Ovary (tissue), 9 donors: ENCODE data around the gene ITSN1. TPM values are rescaled to one million over a fixed set of nuclear protein-coding genes. Genes with fewer than 3 reads are reported as not detected.

Experiments used
- DNase-seq, 5 donors: peaks; one replicate each; pipeline ENCODE4 v3.0.0-alpha.2; 2019 to 2020
- H3K27ac ChIP-seq, 2 donors: fragments of 200-600 bp; one replicate each; pipeline versions ENCODE4 v1.5.1 to v1.8.0; 2019 to 2022
- H3K27me3 ChIP-seq: fragments of 200-600 bp; one replicate; pipeline ENCODE4 v1.8.0; 2022
- H3K36me3 ChIP-seq: fragments of 200-600 bp; sonication (generic); one replicate; pipeline ENCODE4 v1.5.1; 2019
- H3K4me1 ChIP-seq: one replicate; pipeline ENCODE4 v1.8.1; 2013; ENCODE audit warnings: mild to moderate bottlenecking, moderate library complexity; ENCODE audit not compliant: insufficient read depth
- H3K4me3 ChIP-seq: fragments of 200-600 bp; sonication (generic); one replicate; pipeline ENCODE4 v1.5.1; 2017
- H3K9me3 ChIP-seq, 2 donors: fragments of 200-600 bp in 1 of 2; sonication (generic) in 1 of 2; one replicate each; pipeline versions ENCODE4 v1.5.1 to v1.8.1; 2013 to 2019; ENCODE audit warnings: mild to moderate bottlenecking in 1 of 2, moderate library complexity in 1 of 2
- CTCF ChIP-seq, 3 donors: fragments of 450-650 bp in 2 of 3; fragments of 200-600 bp in 1 of 3; IDR thresholded peaks; one replicate each; pipeline versions ENCODE4 v1.5.1 to v1.8.0; 2016 to 2022; ENCODE audit warnings: antibody characterized with exemption in 3 of 3, mild to moderate bottlenecking in 1 of 3
- EP300 ChIP-seq: sonication (generic); formaldehyde crosslinking; IDR thresholded peaks from one replicate; pipeline ENCODE4 v1.6.1; 2017; ENCODE audit warnings: antibody characterized with exemption
- POLR2A ChIP-seq: fragments of 450-650 bp; IDR thresholded peaks from one replicate; pipeline ENCODE4 v1.6.1; 2017; ENCODE audit warnings: antibody characterized with exemption, mild to moderate bottlenecking, moderate library complexity
- WGBS, 3 donors: extraction: QIAGEN DNeasy Blood & Tissue Kit in 1 of 3; methylation state at CpG; one replicate each; pipeline versions ENCODE4 v1.1.5 to v1.1.7; 2013 to 2017; 5-methylcytosine and 5-hydroxymethylcytosine counted together
- intact Hi-C, 4 donors: fragments of 100-400 bp; cut with DNase I; formaldehyde crosslinking; loops; one replicate each; pipeline versions ENCODE4 v1.11.0 to v1.15.1; 2022 to 2023
- polyA plus RNA-seq, 2 donors: library from polyadenylated mRNA; stranded (reverse); fragments of 200-250 nt in 1 of 2; fragments of 350-450 nt in 1 of 2; fragmentation: Illumina TruSeq in 1 of 2; extraction: RNeasy Lipid Tissue Mini Kit (QIAGEN cat#74804) in 1 of 2; gene quantifications; one replicate each; pipeline ENCODE4 v1.2.3, GENCODE V29; 2013 to 2014
- total RNA-seq, 7 donors: library from RNA; depleted of rRNA in 2 of 7; stranded (reverse); fragments of >200 nt in 2 of 7; fragmentation: NEBNext Ultra II Directional in 3 of 7; extraction: Animal tissue kit (Norgen Biotek cat#: 25700) in 3 of 7; gene quantifications; one replicate each; pipeline versions ENCODE4 v1.1.0 to v1.2.4, GENCODE V29; 2016 to 2023
- donor health status: DM: no; HTN: no; CAD: no; lungs with moderate emphysema.
- donor health status: DM: no; HTN: no; CAD: no.
- donor health status: Bipolar disorder and iron deficiency.
- donor health status: DM: yes; HTN: yes; CAD: no.
- donor health status: DM: no; HTN: no; CAD: no.
- donor health status: DM: yes; HTN: yes; CAD: no.

The ITSN1 gene
- total and polyA plus RNA-seq, 9 donors: 22.6 to 61.3 (median 36.4) TPM

GRCh38 chr21:33834801-33835500, 192.7 kb downstream of the ITSN1 start:
- no peak for DNase-seq
- intact Hi-C loops: no loop called here
- Histone ChIP-seq H3K36me3 (no peaks in the 10 kb centered on the region), H3K9me3 (no peaks in the 10 kb centered on the region), H3K4me1 (peaks cover 5% of the 10 kb centered on the region), H3K27ac (no peak overlapping the region), H3K4me3 (no peak overlapping the region), H3K27me3 (no peaks in the 10 kb centered on the region)
- TF ChIP-seq EP300 (no peak), POLR2A (no peak), CTCF (IDR thresholded peaks at IDR 0.05) (no peak)
- WGBS, 3 donors: 84 to 87% (median 85%) methylated on average over 5 of the region's 5 CpGs

GRCh38 chr21:33835920-33836319, 193.6 kb downstream of the ITSN1 start:
- 78 to 90% (median 88%) methylated on average over 4 of the region's 4 CpGs for WGBS, 3 donors
- Histone ChIP-seq H3K9me3 (no peaks in the 10 kb centered on the region), H3K4me3 (no peak overlapping the region), H3K4me1 (peaks cover 5% of the 10 kb centered on the region), H3K27me3 (no peaks in the 10 kb centered on the region), H3K27ac (no peak overlapping the region), H3K36me3 (no peaks in the 10 kb centered on the region)
- TF ChIP-seq EP300 (no peak), CTCF (IDR thresholded peaks at IDR 0.05) (no peak), POLR2A (no peak)
- no peak for DNase-seq
- intact Hi-C loops: no loop called here

- WGBS, 3 donors: 77 to 83% (median 78%) methylated on average over 11 of the region's 11 CpGs
- Histone ChIP-seq H3K27me3 (no peaks in the 10 kb centered on the region), H3K27ac (no peak overlapping the region), H3K4me3 (no peak overlapping the region), H3K36me3 (no peaks in the 10 kb centered on the region), H3K4me1 (peaks cover 5% of the 10 kb centered on the region), H3K9me3 (no peaks in the 10 kb centered on the region)
- intact Hi-C loops: no loop called here
- no peak for DNase-seq
- TF ChIP-seq POLR2A (no peak), EP300 (no peak), CTCF (IDR thresholded peaks at IDR 0.05) (no peak)
These were observed 194.1 kb downstream of the ITSN1 start for GRCh38 chr21:33836408-33836807.

- 93 to 99% (median 96%) methylated on average over 5 of the region's 5 CpGs for WGBS, 3 donors
These were observed 196.9 kb downstream of the ITSN1 start for GRCh38 chr21:33839167-33839716.

More at GRCh38 chr21:33839167-33839716, 196.9 kb downstream of the ITSN1 start:
- TF ChIP-seq EP300 (no peak), CTCF (IDR thresholded peaks at IDR 0.05) (no peak), POLR2A (no peak)
- Histone ChIP-seq H3K9me3 (no peaks in the 10 kb centered on the region), H3K36me3 (no peaks in the 10 kb centered on the region), H3K4me1 (peaks cover 10% of the 10 kb centered on the region), H3K27me3 (no peaks in the 10 kb centered on the region), H3K27ac (no peak overlapping the region), H3K4me3 (no peak overlapping the region)
- no peak for DNase-seq
- intact Hi-C loops: no loop called here
